Measurements from ENCODE around the gene TRAPPC10. TPM values are rescaled to one million over a fixed set of nuclear protein-coding genes. Genes with fewer than 3 reads are reported as not detected.

The TRAPPC10 gene
- total RNA-seq, 1 donor = 25.3 TPM

GRCh38 chr21:44018813-44019567, 6.9 kb downstream of the TRAPPC10 start:
- no peak for TF ChIP-seq CTCF (IDR thresholded peaks at IDR 0.05; ENCODE audit: insufficient read depth, low read length)
- H3K4me3 ChIP-seq (ENCODE audit: low read depth, low read length) = no peak overlapping the region
- no peak for DNase-seq (ENCODE audit: low read depth)

- no peak overlapping the region for H3K4me3 ChIP-seq (ENCODE audit: low read depth, low read length)
- DNase-seq (ENCODE audit: low read depth) = no peak
- no peak for TF ChIP-seq CTCF (IDR thresholded peaks at IDR 0.05; ENCODE audit: insufficient read depth, low read length)
Measured at GRCh38 chr21:44019568-44019958, 7.5 kb downstream of the TRAPPC10 start.

GRCh38 chr21:44020551-44020950, 8.4 kb downstream of the TRAPPC10 start:
- TF ChIP-seq CTCF (IDR thresholded peaks at IDR 0.05; ENCODE audit: insufficient read depth, low read length) = no peak
- no peak for DNase-seq (ENCODE audit: low read depth)

GRCh38 chr21:44021064-44021463, 9.0 kb downstream of the TRAPPC10 start:
- TF ChIP-seq CTCF (IDR thresholded peaks at IDR 0.05; ENCODE audit: insufficient read depth, low read length) = no peak

More at GRCh38 chr21:44020551-44020950, 8.4 kb downstream of the TRAPPC10 start:
- no peak overlapping the region for H3K4me3 ChIP-seq (ENCODE audit: low read depth, low read length)

GRCh38 chr21:44024257-44024656, 12.1 kb downstream of the TRAPPC10 start:
- DNase-seq (ENCODE audit: low read depth) = no peak
- H3K4me3 ChIP-seq (ENCODE audit: low read depth, low read length) = no peak overlapping the region
- TF ChIP-seq CTCF (IDR thresholded peaks at IDR 0.05; ENCODE audit: insufficient read depth, low read length) = no peak

More at GRCh38 chr21:44021064-44021463, 9.0 kb downstream of the TRAPPC10 start:
- no peak for DNase-seq (ENCODE audit: low read depth)
- H3K4me3 ChIP-seq (ENCODE audit: low read depth, low read length) = no peak overlapping the region

- peak; percentile 79 for DNase-seq (ENCODE audit: low read depth)
- peak; percentile 27 for TF ChIP-seq CTCF (IDR thresholded peaks at IDR 0.05; ENCODE audit: insufficient read depth, low read length)
- no peak overlapping the region for H3K4me3 ChIP-seq (ENCODE audit: low read depth, low read length)
Measured at GRCh38 chr21:44024887-44025353, 12.8 kb downstream of the TRAPPC10 start.

Measured in fibroblast of the aortic adventitia (primary cell).